DND-41 (cell line): ENCODE data around the gene EMB.
"Not testable (repeated sequence)": the region's sequence is repeated elsewhere in the genome, so short reads cannot be mapped to it uniquely, and the experiment has no call there.

Source experiments
- CTCF ChIP-seq: IDR thresholded peaks from 2 replicates; pipeline ENCODE4 v1.5.1; 2012; ENCODE audit warnings: borderline replicate concordance, low read length, moderate library complexity, mild to moderate bottlenecking; ENCODE audit not compliant: poor library complexity, severe bottlenecking; ENCODE audit errors: extremely low read depth
- EZH2 ChIP-seq: IDR thresholded peaks from 3 replicates; pipeline ENCODE4 v1.6.1; 2012; ENCODE audit warnings: borderline replicate concordance, low read depth, mild to moderate bottlenecking, moderate library complexity, low read length, inconsistent platforms; ENCODE audit not compliant: severe bottlenecking

GRCh38 chr5:50369287-50370033 is 71.6 kb downstream of the EMB start:
- TF ChIP-seq EZH2, CTCF: not testable (repeated sequence)
